ENCODE data around the gene MEGF8. TPM values are rescaled to one million over a fixed set of nuclear protein-coding genes. Genes with fewer than 3 reads are reported as not detected.

MEGF8 gene
- total and polyA plus RNA-seq, 9 of the 15 experiments (the other 6 are each of a cell fraction or from before 2014, with no cell fraction given): 0.28 to 13.1 (median 3.0) TPM

- no peak for TF ChIP-seq POU5F1 (IDR thresholded peaks at IDR 0.05; ENCODE audit: borderline replicate concordance, low read depth, low read length, partially characterized antibody)
- TF ChIP-seq HCFC1 (IDR thresholded peaks at IDR 0.05; ENCODE audit: low read depth, low read length): peak; percentile 34; the same call in 1 of the 2 replicates
- no peak for TF ChIP-seq SIRT6 (IDR thresholded peaks at IDR 0.05; ENCODE audit: low read depth, low read length)
- TF ChIP-seq ZC3H11A (IDR thresholded peaks at IDR 0.05; ENCODE audit: low read depth, low read length): no peak
- TF ChIP-seq CEBPZ (IDR thresholded peaks at IDR 0.05; ENCODE audit: borderline replicate concordance, low read depth, low read length): no peak
- TF ChIP-seq YBX1 (IDR thresholded peaks at IDR 0.05): no peak
- no peak for TF ChIP-seq FOXP4 (CRISPR knock-in tag; IDR thresholded peaks at IDR 0.05; ENCODE audit: borderline replicate concordance)
- no peak for TF ChIP-seq CREB3L1 (IDR thresholded peaks at IDR 0.05; ENCODE audit: borderline replicate concordance, low read depth)
- no peak for TF ChIP-seq ZNF589 (CRISPR knock-in tag; IDR thresholded peaks at IDR 0.05; ENCODE audit: low read depth)
- TF ChIP-seq LARP7 (IDR thresholded peaks at IDR 0.05): no peak
- TF ChIP-seq ZNF436 (CRISPR knock-in tag; IDR thresholded peaks at IDR 0.05): no peak
- no peak for TF ChIP-seq RBM22 (IDR thresholded peaks at IDR 0.05; ENCODE audit: low read depth, low read length, poor library complexity, severe bottlenecking)
- no peak for TF ChIP-seq ZNF518B (CRISPR knock-in tag; IDR thresholded peaks at IDR 0.05)
- TF ChIP-seq ZNF695 (CRISPR knock-in tag; IDR thresholded peaks at IDR 0.05): no peak
- no peak for TF ChIP-seq NR3C1 (CRISPR knock-in tag; IDR thresholded peaks at IDR 0.05)
- TF ChIP-seq L3MBTL2 (IDR thresholded peaks at IDR 0.05): no peak
- TF ChIP-seq NCOA4 (IDR thresholded peaks at IDR 0.05; ENCODE audit: partially characterized antibody): no peak
- TF ChIP-seq ZNF24 (IDR thresholded peaks at IDR 0.05): no peak
Observed at GRCh38 chr19:42295831-42296525, 29.5 kb upstream of the MEGF8 start (continued).

Measured in K562 (cell line).